ENCODE measurements around the gene UBE2E2.

The UBE2E2 gene

GRCh38 chr3:23629181-23629894, 426.2 kb downstream of the UBE2E2 start:
- H3K4me3 ChIP-seq (ENCODE audit: control insufficient read depth, low read depth, low read length): no peak overlapping the region
- peak; percentile 52 for DNase-seq (ENCODE audit: low read depth)
- TF ChIP-seq, protein P1, sequence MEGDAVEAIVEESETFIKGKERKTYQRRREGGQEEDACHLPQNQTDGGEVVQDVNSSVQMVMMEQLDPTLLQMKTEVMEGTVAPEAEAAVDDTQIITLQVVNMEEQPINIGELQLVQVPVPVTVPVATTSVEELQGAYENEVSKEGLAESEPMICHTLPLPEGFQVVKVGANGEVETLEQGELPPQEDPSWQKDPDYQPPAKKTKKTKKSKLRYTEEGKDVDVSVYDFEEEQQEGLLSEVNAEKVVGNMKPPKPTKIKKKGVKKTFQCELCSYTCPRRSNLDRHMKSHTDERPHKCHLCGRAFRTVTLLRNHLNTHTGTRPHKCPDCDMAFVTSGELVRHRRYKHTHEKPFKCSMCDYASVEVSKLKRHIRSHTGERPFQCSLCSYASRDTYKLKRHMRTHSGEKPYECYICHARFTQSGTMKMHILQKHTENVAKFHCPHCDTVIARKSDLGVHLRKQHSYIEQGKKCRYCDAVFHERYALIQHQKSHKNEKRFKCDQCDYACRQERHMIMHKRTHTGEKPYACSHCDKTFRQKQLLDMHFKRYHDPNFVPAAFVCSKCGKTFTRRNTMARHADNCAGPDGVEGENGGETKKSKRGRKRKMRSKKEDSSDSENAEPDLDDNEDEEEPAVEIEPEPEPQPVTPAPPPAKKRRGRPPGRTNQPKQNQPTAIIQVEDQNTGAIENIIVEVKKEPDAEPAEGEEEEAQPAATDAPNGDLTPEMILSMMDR (conservative IDR thresholded peaks at IDR 0.05; ENCODE audit: control insufficient read depth, insufficient read depth, low read depth, low read length): no peak

- DNase-seq (ENCODE audit: low read depth): no peak
- H3K4me3 ChIP-seq (ENCODE audit: control insufficient read depth, low read depth, low read length): no peak overlapping the region
- TF ChIP-seq, protein P1 (conservative IDR thresholded peaks at IDR 0.05; ENCODE audit: control insufficient read depth, insufficient read depth, low read depth, low read length): no peak
Observed at GRCh38 chr3:23633261-23633960, 430.3 kb downstream of the UBE2E2 start.

DNA sequence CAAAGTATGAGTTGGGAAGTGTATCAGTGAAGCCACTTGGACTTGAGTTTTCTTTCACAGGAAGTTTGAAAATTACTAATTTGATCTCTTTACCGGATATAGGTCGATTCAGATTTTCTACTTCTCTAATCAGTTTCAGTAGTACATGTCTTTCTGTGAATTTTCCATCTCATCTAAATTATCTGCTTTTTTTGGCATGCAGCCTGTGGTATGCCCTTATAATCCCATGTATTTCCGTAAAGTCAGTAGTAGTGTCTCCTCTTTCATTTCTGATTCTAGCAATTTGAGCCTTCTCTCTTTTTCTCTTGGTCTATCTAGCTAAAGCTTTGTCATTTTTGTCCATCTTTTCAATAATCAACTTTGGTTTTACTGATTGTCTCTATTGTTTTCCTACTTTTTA, 434.2 kb downstream of the UBE2E2 start:
- TF ChIP-seq, protein P1 (conservative IDR thresholded peaks at IDR 0.05; ENCODE audit: control insufficient read depth, insufficient read depth, low read depth, low read length): no peak
- no peak overlapping the region for H3K4me3 ChIP-seq (ENCODE audit: control insufficient read depth, low read depth, low read length)
- no peak for DNase-seq (ENCODE audit: low read depth)

DNA sequence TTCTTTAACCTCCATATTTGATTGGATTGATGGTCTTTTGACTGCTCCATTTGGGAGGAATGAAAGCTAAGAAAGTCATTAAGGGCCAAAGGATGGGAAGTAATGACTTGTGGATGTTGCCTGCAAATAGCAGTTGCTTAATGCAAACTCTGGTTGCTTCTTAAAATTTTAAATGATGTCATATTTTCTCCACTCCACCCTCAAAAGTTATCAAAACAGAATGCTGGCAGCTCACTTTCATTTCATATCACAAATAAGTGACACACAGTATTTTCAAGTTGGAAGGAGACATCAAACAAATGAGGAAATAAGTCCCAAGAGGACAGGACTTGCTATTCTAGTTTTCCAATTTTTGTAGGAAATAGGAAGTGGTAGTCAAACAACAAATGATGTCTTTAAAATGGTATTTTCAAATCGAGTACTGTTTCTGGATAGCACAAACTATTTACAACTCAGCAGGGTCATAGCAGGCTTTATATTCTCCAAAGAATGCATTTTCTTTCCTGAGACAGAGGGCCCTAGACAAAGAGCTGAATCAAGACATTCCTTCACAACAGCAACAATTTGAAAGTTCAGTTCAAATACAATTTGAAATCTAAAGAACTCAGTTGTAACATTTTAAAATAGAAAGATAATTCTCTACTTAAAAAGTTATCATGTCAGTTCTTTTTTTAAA, 437.5 kb downstream of the UBE2E2 start:
- TF ChIP-seq, protein P1 (conservative IDR thresholded peaks at IDR 0.05; ENCODE audit: control insufficient read depth, insufficient read depth, low read depth, low read length): no peak
- H3K4me3 ChIP-seq (ENCODE audit: control insufficient read depth, low read depth, low read length): no peak overlapping the region
- DNase-seq (ENCODE audit: low read depth): no peak

All from fibroblast of mammary gland (primary cell).